Testis (tissue), 2 donors: ENCODE results near the gene BCAS2.

Experiments used
- POLR2A ChIP-seq: fragments of 450-650 bp; IDR thresholded peaks from one replicate; pipeline ENCODE4 v1.6.1; 2017; ENCODE audit warnings: antibody characterized with exemption, mild to moderate bottlenecking, moderate library complexity
- TF ChIP-seq, protein P1 (sequence below), 3 experiments: fragments of 450-650 bp in 2 of 3; fragments of 200-600 bp in 1 of 3; sonication (generic) in 1 of 3; IDR thresholded peaks; one replicate each; pipeline ENCODE4 v1.5.1; 2016 to 2019; ENCODE audit warnings: antibody characterized with exemption in 3 of 3, mild to moderate bottlenecking in 2 of 3, moderate library complexity in 1 of 3

GRCh38 chr1:114589122-114589521, 7.7 kb upstream of the BCAS2 start:
- TF ChIP-seq, protein P1, sequence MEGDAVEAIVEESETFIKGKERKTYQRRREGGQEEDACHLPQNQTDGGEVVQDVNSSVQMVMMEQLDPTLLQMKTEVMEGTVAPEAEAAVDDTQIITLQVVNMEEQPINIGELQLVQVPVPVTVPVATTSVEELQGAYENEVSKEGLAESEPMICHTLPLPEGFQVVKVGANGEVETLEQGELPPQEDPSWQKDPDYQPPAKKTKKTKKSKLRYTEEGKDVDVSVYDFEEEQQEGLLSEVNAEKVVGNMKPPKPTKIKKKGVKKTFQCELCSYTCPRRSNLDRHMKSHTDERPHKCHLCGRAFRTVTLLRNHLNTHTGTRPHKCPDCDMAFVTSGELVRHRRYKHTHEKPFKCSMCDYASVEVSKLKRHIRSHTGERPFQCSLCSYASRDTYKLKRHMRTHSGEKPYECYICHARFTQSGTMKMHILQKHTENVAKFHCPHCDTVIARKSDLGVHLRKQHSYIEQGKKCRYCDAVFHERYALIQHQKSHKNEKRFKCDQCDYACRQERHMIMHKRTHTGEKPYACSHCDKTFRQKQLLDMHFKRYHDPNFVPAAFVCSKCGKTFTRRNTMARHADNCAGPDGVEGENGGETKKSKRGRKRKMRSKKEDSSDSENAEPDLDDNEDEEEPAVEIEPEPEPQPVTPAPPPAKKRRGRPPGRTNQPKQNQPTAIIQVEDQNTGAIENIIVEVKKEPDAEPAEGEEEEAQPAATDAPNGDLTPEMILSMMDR (IDR thresholded peaks at IDR 0.05), result no peak
- TF ChIP-seq POLR2A, result no peak
